HepG2 (cell line): ENCODE measurements around the gene CAPS. TPM values are rescaled to one million over a fixed set of nuclear protein-coding genes. Genes with fewer than 3 reads are reported as not detected.

ENCODE experiments used
- ATAC-seq: fragments of 200-7000 bp; cut with Tn5 transposase; 3 replicates; pipeline ENCODE4 v1.9.1; 2020; ENCODE audit warnings: mild to moderate bottlenecking, moderate library complexity
- BruUV-seq: library from RNA; stranded (reverse); fragments of 400-500 nt; replicated peaks from 2 replicates; lab custom pipeline; 2021; lab: Mats Ljungman, UMichigan
- CTCF ChIA-PET: fragments of 300-600 bp; formaldehyde crosslinking; extraction: SDS; loops from one replicate; lab custom pipeline; 2021; ENCODE audit warnings: low total read pairs, inconsistent platforms, low intra/inter-chr PET ratio; lab: Yijun Ruan, JAX
- POLR2A ChIA-PET: fragments of 350-600 bp; sonication (Branson Sonifier 250); formaldehyde crosslinking; loops from one replicate; lab custom pipeline; 2020; ENCODE audit warnings: antibody characterized with exemption, inconsistent platforms; lab: Yijun Ruan, JAX
- DNase-seq: peaks from one replicate; pipeline ENCODE4 v3.0.0-alpha.2; 2015; ENCODE audit warnings: low spot score
- FAIRE-seq: peaks from 3 replicates; lab custom pipeline; 2011; peaks lifted over from hg19 to GRCh38; lab: Jason Lieb, UNC
- H2AFZ ChIP-seq: one replicate; pipeline ENCODE4 v1.6.1; 2011; ENCODE audit warnings: low read length, inconsistent platforms
- H3K27ac ChIP-seq: fragments of 300-600 bp; 3 replicates; pipeline ENCODE4 v1.8.0; 2011; ENCODE audit warnings: mixed run types, mild to moderate bottlenecking, mixed read lengths, low read length, inconsistent platforms; ENCODE audit not compliant: insufficient read depth; ENCODE audit errors: extremely low read length
- H3K27me3 ChIP-seq, 2 experiments: fragments of 200-600 bp in 1 of 2; 2 replicates in 1 of 2; 3 replicates in 1 of 2; pipeline versions ENCODE4 v1.6.0 to v1.8.0; 2011; ENCODE audit warnings: low read length in 2 of 2, mild to moderate bottlenecking in 2 of 2, moderate library complexity in 2 of 2, inconsistent platforms in 1 of 2; ENCODE audit not compliant: insufficient read depth in 2 of 2, control insufficient read depth in 1 of 2
- H3K36me3 ChIP-seq, 2 experiments: fragments of 200-600 bp in 1 of 2; replicated peaks in 1 of 2; 2 replicates in 1 of 2; 3 replicates in 1 of 2; pipeline versions ENCODE4 v1.5.1 to v1.8.0; 2011; ENCODE audit warnings: low read length in 2 of 2, inconsistent platforms in 1 of 2; ENCODE audit not compliant: insufficient read depth in 2 of 2, control insufficient read depth in 1 of 2
- H3K4me1 ChIP-seq: 2 replicates; pipeline ENCODE4 v1.5.1; 2012; ENCODE audit warnings: low read length, inconsistent platforms; ENCODE audit not compliant: insufficient read depth
- H3K4me2 ChIP-seq: 2 replicates; pipeline ENCODE4 v1.6.0; 2011; ENCODE audit warnings: low read depth, low read length, inconsistent platforms
- H3K4me3 ChIP-seq, 3 experiments: fragments of 200-600 bp in 1 of 3; sonication (generic), shearing (Covaris generic) in 1 of 3; replicated peaks in 1 of 3; 2 replicates each; pipeline ENCODE4 v1.5.1; 2011 to 2016; ENCODE audit warnings: low read length in 3 of 3, inconsistent platforms in 2 of 3, low read depth in 2 of 3, mild to moderate bottlenecking in 2 of 3, control low read depth in 1 of 3, mixed read lengths in 1 of 3; ENCODE audit not compliant: insufficient read depth in 1 of 3
- H3K79me2 ChIP-seq: one replicate; pipeline ENCODE4 v1.6.1; 2011; ENCODE audit warnings: low read length, inconsistent platforms; ENCODE audit not compliant: insufficient read depth
- H3K9ac ChIP-seq: 2 replicates; pipeline ENCODE4 v1.6.0; 2011; ENCODE audit warnings: mild to moderate bottlenecking, low read depth, low read length, inconsistent platforms; ENCODE audit not compliant: insufficient read depth
- H3K9me3 ChIP-seq: 2 replicates; pipeline ENCODE4 v1.5.1; 2012; ENCODE audit warnings: mild to moderate bottlenecking, low read length
- H4K20me1 ChIP-seq: 2 replicates; pipeline ENCODE4 v1.6.0; 2011; ENCODE audit warnings: inconsistent platforms, mild to moderate bottlenecking, low read length, moderate library complexity; ENCODE audit not compliant: insufficient read depth
- HNF4G ChIP-seq, 2 experiments: sonication (generic) in 1 of 2; formaldehyde crosslinking in 1 of 2; IDR thresholded peaks; 2 replicates each; pipeline versions ENCODE4 v1.4.0 to v1.6.1; 2011 to 2020; ENCODE audit warnings: borderline replicate concordance in 2 of 2, low read depth in 2 of 2, mild to moderate bottlenecking in 2 of 2, low read length in 1 of 2, missing genetic modification reagents in 1 of 2, moderate library complexity in 1 of 2
- MEIS2 ChIP-seq: sonication (generic); formaldehyde crosslinking; IDR thresholded peaks from 2 replicates; pipeline ENCODE4 v1.9.0; 2021; ENCODE audit warnings: mild to moderate bottlenecking, missing genetic modification reagents
- NCOR1 ChIP-seq: fragments of 200-600 bp; sonication (generic); IDR thresholded peaks from 2 replicates; pipeline ENCODE4 v1.7.0; 2017; ENCODE audit warnings: antibody characterized with exemption, low read length, borderline replicate concordance
- PCBP2 ChIP-seq: fragments of 200-400 bp; formaldehyde crosslinking; optimal IDR thresholded peaks from 2 replicates; pipeline ENCODE3; 2018; ENCODE audit warnings: low read length, low read depth; ENCODE audit not compliant: poor library complexity, severe bottlenecking
- SAP130 ChIP-seq: IDR thresholded peaks from 2 replicates; pipeline ENCODE4 v1.6.1; 2016; ENCODE audit warnings: low read depth
- SMARCE1 ChIP-seq: fragments of 450-650 bp; IDR thresholded peaks from 2 replicates; pipeline ENCODE4 v1.6.1; 2017; ENCODE audit warnings: borderline replicate concordance
- ZFP91 ChIP-seq: sonication (generic); formaldehyde crosslinking; IDR thresholded peaks from 2 replicates; pipeline ENCODE4 v1.9.0; 2022; ENCODE audit warnings: missing genetic modification reagents, mild to moderate bottlenecking, borderline replicate concordance
- ZNF180 ChIP-seq: sonication (generic); formaldehyde crosslinking; IDR thresholded peaks from 2 replicates; pipeline ENCODE4 v1.4.0; 2020; ENCODE audit warnings: low read depth, missing genetic modification reagents, borderline replicate concordance
- ZNF619 ChIP-seq: sonication (generic); formaldehyde crosslinking; IDR thresholded peaks from 2 replicates; pipeline ENCODE4 v1.4.0; 2020; ENCODE audit warnings: mild to moderate bottlenecking, missing genetic modification reagents
- ZNF749 ChIP-seq: sonication (generic); formaldehyde crosslinking; IDR thresholded peaks from 2 replicates; pipeline ENCODE4 v1.8.0; 2022; ENCODE audit warnings: mild to moderate bottlenecking, missing genetic modification reagents, moderate library complexity, borderline replicate concordance
- WGBS: methylation state at CpG from one replicate; pipeline ENCODE4 v1.1.6; 2017; ENCODE audit warnings: low lambda C conversion rate; 5-methylcytosine and 5-hydroxymethylcytosine counted together
- in situ Hi-C: cut with HindIII; loops from 2 replicates; pipeline ENCODE4 v1.10.0; 2017; ENCODE audit warnings: low pct_unique_long_range_greater_than_20kb; ENCODE audit not compliant: extremely low pct_ligation_motif_present
- intact Hi-C: fragments of 100-400 bp; cut with micrococcal nuclease; formaldehyde crosslinking; loops from one replicate; pipeline ENCODE4 v1.10.0; 2022; ENCODE audit not compliant: unreplicated experiment
- polyA plus RNA-seq, 8 experiments: library from polyadenylated mRNA; depleted of rRNA in 3 of 8; stranded (reverse) in 7 of 8; unstranded in 1 of 8; fragments of >200 nt; fragmentation: Illumina TruSeq in 4 of 8; extraction: Trizol in 4 of 8; gene quantifications; 2 replicates each; pipeline versions ENCODE4 v1.2.1 to v1.2.3, GENCODE V29; 2011 to 2016; ENCODE audit warnings: low read depth in 4 of 8, missing spikeins in 1 of 8, mixed read lengths in 1 of 8; ENCODE audit not compliant: insufficient read depth in 1 of 8
- total RNA-seq, 5 experiments: library from RNA; depleted of rRNA; stranded (reverse); fragments of >200 nt; fragmentation: Illumina TruSeq; extraction: Trizol; gene quantifications; 2 replicates each; pipeline ENCODE4 v1.2.3, GENCODE V29; 2016; ENCODE audit warnings: low read depth in 1 of 5
- TF ChIP-seq, protein P1 (sequence below): sonication (generic); formaldehyde crosslinking; IDR thresholded peaks from 2 replicates; pipeline ENCODE4 v1.4.0; 2020; ENCODE audit warnings: missing genetic modification reagents, borderline replicate concordance

CAPS gene
- total and polyA plus RNA-seq, 2 of the 13 experiments (the other 11 are each of a cell fraction or from before 2014, with no cell fraction given), result 3.1 TPM

GRCh38 chr19:5922161-5922545 is 8.1 kb downstream of the CAPS start:
- Histone ChIP-seq H3K9me3 (no peaks in the 10 kb centered on the region), H3K36me3 (peaks cover 65 to 95% of the 10 kb centered on the region in 2 experiments), H3K4me2 (no peak overlapping the region), H4K20me1 (no peaks in the 10 kb centered on the region), H3K9ac (no peak overlapping the region), H3K27ac (no peak overlapping the region), H2AFZ (no peak overlapping the region), H3K79me2 (no peaks in the 10 kb centered on the region), H3K27me3 (no peaks in the 10 kb centered on the region; a peak in 1 of 5 replicates)
- no peak for ATAC-seq
- DNase-seq, result no peak
- intact Hi-C loops, result no loop called here
- CTCF ChIA-PET, result no interaction called here
- BruUV-seq, result no TSS peak
- in situ Hi-C loops, result no loop called here
- TF ChIP-seq PCBP2 (no peak), SAP130 (CRISPR knock-in tag) (no peak), HNF4G (IDR thresholded peaks at IDR 0.05; ENCODE audit: borderline replicate concordance, low read depth, low read length) (no peak), HNF4G (CRISPR knock-in tag; IDR thresholded peaks at IDR 0.05; ENCODE audit: borderline replicate concordance, low read depth) (no peak), ZFP91 (CRISPR knock-in tag) (no peak), NCOR1 (no peak), MEIS2 (CRISPR knock-in tag) (no peak), ZNF180 (CRISPR knock-in tag) (no peak), SMARCE1 (no peak), ZNF749 (CRISPR knock-in tag) (no peak), ZNF619 (CRISPR knock-in tag) (no peak)
- TF ChIP-seq, protein P1, sequence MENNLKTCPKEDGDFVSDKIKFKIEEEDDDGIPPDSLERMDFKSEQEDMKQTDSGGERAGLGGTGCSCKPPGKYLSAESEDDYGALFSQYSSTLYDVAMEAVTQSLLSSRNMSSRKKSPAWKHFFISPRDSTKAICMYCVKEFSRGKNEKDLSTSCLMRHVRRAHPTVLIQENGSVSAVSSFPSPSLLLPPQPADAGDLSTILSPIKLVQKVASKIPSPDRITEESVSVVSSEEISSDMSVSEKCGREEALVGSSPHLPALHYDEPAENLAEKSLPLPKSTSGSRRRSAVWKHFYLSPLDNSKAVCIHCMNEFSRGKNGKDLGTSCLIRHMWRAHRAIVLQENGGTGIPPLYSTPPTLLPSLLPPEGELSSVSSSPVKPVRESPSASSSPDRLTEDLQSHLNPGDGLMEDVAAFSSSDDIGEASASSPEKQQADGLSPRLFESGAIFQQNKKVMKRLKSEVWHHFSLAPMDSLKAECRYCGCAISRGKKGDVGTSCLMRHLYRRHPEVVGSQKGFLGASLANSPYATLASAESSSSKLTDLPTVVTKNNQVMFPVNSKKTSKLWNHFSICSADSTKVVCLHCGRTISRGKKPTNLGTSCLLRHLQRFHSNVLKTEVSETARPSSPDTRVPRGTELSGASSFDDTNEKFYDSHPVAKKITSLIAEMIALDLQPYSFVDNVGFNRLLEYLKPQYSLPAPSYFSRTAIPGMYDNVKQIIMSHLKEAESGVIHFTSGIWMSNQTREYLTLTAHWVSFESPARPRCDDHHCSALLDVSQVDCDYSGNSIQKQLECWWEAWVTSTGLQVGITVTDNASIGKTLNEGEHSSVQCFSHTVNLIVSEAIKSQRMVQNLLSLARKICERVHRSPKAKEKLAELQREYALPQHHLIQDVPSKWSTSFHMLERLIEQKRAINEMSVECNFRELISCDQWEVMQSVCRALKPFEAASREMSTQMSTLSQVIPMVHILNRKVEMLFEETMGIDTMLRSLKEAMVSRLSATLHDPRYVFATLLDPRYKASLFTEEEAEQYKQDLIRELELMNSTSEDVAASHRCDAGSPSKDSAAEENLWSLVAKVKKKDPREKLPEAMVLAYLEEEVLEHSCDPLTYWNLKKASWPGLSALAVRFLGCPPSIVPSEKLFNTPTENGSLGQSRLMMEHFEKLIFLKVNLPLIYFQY (CRISPR knock-in tag), result no peak
- TF ChIP-seq, all 625 proteins: peak for 0
- no peak for FAIRE-seq
- 97% methylated on average over 12 of the region's 12 CpGs for WGBS
- no peak overlapping the region for H3K4me3 ChIP-seq
- no peaks in the 10 kb centered on the region for H3K4me1 ChIP-seq
- POLR2A ChIA-PET, result no interaction called here
